Hepatocyte (in vitro differentiated cells): ENCODE measurements around the gene CRHR2.

Experiments used
- EZH2 ChIP-seq: fragments of 200-600 bp; sonication (generic); IDR thresholded peaks from 2 replicates; pipeline ENCODE4 v1.6.1; 2016; ENCODE audit warnings: antibody characterized with exemption, mild to moderate bottlenecking, borderline replicate concordance
- TF ChIP-seq, protein P1 (sequence below): fragments of 200-600 bp; sonication (generic); IDR thresholded peaks from 2 replicates; pipeline ENCODE4 v1.5.1; 2016; ENCODE audit warnings: antibody characterized with exemption, mild to moderate bottlenecking; ENCODE audit not compliant: poor library complexity

DNA sequence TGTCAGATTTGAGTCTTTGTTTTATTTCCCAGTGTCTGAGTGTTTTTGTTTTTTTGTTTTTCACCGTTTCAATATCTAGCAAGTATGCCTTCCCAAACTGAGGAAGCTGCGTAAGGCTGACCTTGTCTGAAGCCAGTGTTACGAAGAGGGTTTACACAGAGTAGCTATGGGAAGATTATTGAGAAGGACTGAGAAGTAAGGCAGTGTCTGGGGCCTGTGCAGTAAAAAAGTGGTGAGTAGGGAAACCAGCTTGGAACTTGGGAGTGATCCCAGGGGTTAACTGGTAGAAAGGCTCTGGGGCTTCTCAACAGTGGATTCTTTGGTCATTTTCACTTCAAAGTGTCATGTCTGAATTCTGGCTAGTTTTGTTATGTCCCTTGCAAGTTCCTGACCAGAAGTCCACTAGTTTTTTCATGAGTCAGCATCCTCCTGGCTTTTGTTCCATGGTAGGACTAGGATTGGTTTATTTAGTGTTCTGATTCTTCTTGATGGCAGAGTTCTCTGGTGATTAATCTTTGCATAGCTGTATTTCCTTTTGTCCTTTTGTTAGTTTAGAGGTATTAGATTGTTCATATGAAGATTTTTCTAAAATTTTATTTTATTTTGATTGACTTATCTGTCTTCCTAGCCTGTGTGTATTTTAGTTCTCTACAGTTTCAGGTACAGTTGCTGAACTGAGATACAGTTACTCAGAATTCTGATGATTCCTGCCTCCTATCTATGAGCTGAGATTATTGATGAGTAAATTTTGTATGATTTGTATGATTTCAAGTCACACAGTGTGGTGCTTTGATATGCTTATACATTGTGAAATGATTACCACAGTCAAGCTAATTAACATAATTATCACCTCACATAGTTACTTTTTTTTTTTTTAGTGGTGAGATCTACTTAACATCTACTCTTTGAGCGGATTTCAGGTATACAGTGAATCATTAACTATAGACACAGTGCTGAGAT, 68.6 kb downstream of the CRHR2 start:
- TF ChIP-seq, protein P1, sequence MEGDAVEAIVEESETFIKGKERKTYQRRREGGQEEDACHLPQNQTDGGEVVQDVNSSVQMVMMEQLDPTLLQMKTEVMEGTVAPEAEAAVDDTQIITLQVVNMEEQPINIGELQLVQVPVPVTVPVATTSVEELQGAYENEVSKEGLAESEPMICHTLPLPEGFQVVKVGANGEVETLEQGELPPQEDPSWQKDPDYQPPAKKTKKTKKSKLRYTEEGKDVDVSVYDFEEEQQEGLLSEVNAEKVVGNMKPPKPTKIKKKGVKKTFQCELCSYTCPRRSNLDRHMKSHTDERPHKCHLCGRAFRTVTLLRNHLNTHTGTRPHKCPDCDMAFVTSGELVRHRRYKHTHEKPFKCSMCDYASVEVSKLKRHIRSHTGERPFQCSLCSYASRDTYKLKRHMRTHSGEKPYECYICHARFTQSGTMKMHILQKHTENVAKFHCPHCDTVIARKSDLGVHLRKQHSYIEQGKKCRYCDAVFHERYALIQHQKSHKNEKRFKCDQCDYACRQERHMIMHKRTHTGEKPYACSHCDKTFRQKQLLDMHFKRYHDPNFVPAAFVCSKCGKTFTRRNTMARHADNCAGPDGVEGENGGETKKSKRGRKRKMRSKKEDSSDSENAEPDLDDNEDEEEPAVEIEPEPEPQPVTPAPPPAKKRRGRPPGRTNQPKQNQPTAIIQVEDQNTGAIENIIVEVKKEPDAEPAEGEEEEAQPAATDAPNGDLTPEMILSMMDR: no peak
- TF ChIP-seq EZH2: no peak
